ENCODE results near the gene SUSD4.

DNA sequence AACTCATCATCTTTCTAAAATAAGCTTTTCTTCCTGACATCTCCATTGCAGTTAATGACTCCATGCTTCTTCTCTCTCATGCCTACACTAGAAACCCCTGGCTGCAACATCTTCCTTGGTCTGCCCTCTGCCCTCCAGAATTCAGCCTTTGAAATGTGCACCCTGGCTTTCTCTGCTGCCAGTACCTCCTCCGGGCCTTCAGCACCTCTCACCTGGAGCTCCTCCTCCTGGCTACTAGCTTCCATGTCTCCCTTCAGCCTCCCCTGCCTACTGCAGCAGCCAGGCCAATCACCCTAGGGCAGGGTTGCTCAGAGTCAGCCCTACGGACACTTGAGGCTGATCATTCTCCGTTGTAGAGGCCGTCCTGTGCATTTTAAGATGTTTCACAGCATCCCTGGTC lies 18.3 kb downstream of the SUSD4 start:
- TF ChIP-seq EZH2 (IDR thresholded peaks at IDR 0.05; ENCODE audit: borderline replicate concordance) (no peak), CTCF (IDR thresholded peaks at IDR 0.05; ENCODE audit: poor library complexity) (no peak)

Measured in hepatocyte (in vitro differentiated cells).